Testis (tissue), 3 donors: ENCODE data around the gene FANCE. TPM values are rescaled to one million over a fixed set of nuclear protein-coding genes. Genes with fewer than 3 reads are reported as not detected.

ENCODE experiments used
- DNase-seq: peaks from one replicate; pipeline ENCODE4 v3.0.0-alpha.2; 2019
- H3K27ac ChIP-seq, 2 donors: fragments of 200-600 bp; sonication (generic); one replicate each; pipeline ENCODE4 v1.5.1; 2019
- H3K27me3 ChIP-seq: fragments of 200-600 bp; sonication (generic); one replicate; pipeline ENCODE4 v1.5.1; 2019
- H3K36me3 ChIP-seq: fragments of 200-600 bp; sonication (generic); one replicate; pipeline ENCODE4 v1.5.1; 2017; ENCODE audit warnings: low read depth; ENCODE audit errors: missing control alignments
- H3K4me1 ChIP-seq: fragments of 200-600 bp; sonication (generic); one replicate; pipeline ENCODE4 v1.5.1; 2019
- H3K4me3 ChIP-seq, 2 donors: fragments of 200-600 bp; sonication (generic); one replicate each; pipeline ENCODE4 v1.5.1; 2017 to 2019
- H3K9me3 ChIP-seq: fragments of 200-600 bp; sonication (generic); one replicate; pipeline ENCODE4 v1.5.1; 2017
- CTCF ChIP-seq, 3 experiments: fragments of 450-650 bp in 2 of 3; fragments of 200-600 bp in 1 of 3; sonication (generic) in 1 of 3; IDR thresholded peaks; one replicate each; pipeline ENCODE4 v1.5.1; 2016 to 2019; ENCODE audit warnings: antibody characterized with exemption in 3 of 3, mild to moderate bottlenecking in 2 of 3, moderate library complexity in 1 of 3
- POLR2A ChIP-seq: fragments of 450-650 bp; IDR thresholded peaks from one replicate; pipeline ENCODE4 v1.6.1; 2017; ENCODE audit warnings: antibody characterized with exemption, mild to moderate bottlenecking, moderate library complexity
- WGBS, 2 donors: methylation state at CpG; one replicate each; pipeline ENCODE4 v1.1.5; 2018; 5-methylcytosine and 5-hydroxymethylcytosine counted together
- intact Hi-C: fragments of 100-400 bp; cut with DNase I; formaldehyde crosslinking; loops from one replicate; pipeline ENCODE4 v1.15.1; 2023; ENCODE audit warnings: low total_unique reads
- polyA plus RNA-seq: library from polyadenylated mRNA; stranded (reverse); fragments of 350-450 nt; fragmentation: Illumina TruSeq; extraction: RNeasy Lipid Tissue Mini Kit (QIAGEN cat#74804); gene quantifications from one replicate; pipeline ENCODE4 v1.2.3, GENCODE V29; 2014; ENCODE audit warnings: low read depth, low replicate concordance; ENCODE audit not compliant: insufficient read depth
- total RNA-seq, 2 donors: library from RNA; depleted of rRNA; stranded (reverse); fragments of >200 nt; gene quantifications; one replicate each; pipeline ENCODE4 v1.2.3, GENCODE V29; 2016

The FANCE gene
- total and polyA plus RNA-seq, 3 donors from 2014 or later: 14.1 to 18.0 (median 15.0) TPM

GRCh38 chr6:35495258-35496035, 43.3 kb downstream of the FANCE start:
- Histone ChIP-seq H3K4me3 (peak overlapping the region; percentile 88 to 91), H3K4me1 (peaks cover 54% of the 10 kb centered on the region), H3K27ac (peak overlapping the region; percentile 95 to 98), H3K36me3 (no peaks in the 10 kb centered on the region), H3K9me3 (no peaks in the 10 kb centered on the region), H3K27me3 (no peaks in the 10 kb centered on the region)
- no peak for TF ChIP-seq CTCF (IDR thresholded peaks at IDR 0.05)
- no peak for TF ChIP-seq POLR2A
- 56 to 70% methylated on average over 3 to 9 of the region's 9 CpGs for WGBS, 2 donors
- DNase-seq: no peak
- intact Hi-C loops: no loop called here

GRCh38 chr6:35496036-35496840, 44.1 kb downstream of the FANCE start:
- Histone ChIP-seq H3K27ac (peak overlapping the region; percentile 95 to 98), H3K27me3 (no peaks in the 10 kb centered on the region), H3K4me1 (peaks cover 46% of the 10 kb centered on the region), H3K9me3 (no peaks in the 10 kb centered on the region), H3K4me3 (peak overlapping the region; percentile 88 to 91), H3K36me3 (no peaks in the 10 kb centered on the region)
- WGBS, 2 donors: 10 to 15% methylated on average over 17 to 43 of the region's 63 CpGs
- no peak for DNase-seq
- intact Hi-C loops: no loop called here
- TF ChIP-seq POLR2A (no peak), CTCF (IDR thresholded peaks at IDR 0.05) (no peak)

- no peak for TF ChIP-seq CTCF (IDR thresholded peaks at IDR 0.05)
- no peak for TF ChIP-seq POLR2A
- intact Hi-C loops: no loop called here
- H3K27ac ChIP-seq: peak within 1 kb of the TSS; percentile 95 to 98
- peaks cover 38% of the 10 kb centered on the region for H3K4me1 ChIP-seq
- 0 to 1% methylated on average over 1 to 61 of the region's 98 CpGs for WGBS, 2 donors
- peak within 1 kb of the TSS; percentile 88 to 91 for H3K4me3 ChIP-seq
- H3K27me3 ChIP-seq: no peaks in the 10 kb centered on the region
- no peaks in the 10 kb centered on the region for H3K9me3 ChIP-seq
- peak; percentile 43 for DNase-seq
- H3K36me3 ChIP-seq: no peaks in the 10 kb centered on the region
These were observed 44.9 kb downstream of the FANCE start, which contains the start of gene TEAD3 for GRCh38 chr6:35496841-35497570. Gene TEAD3 (minus strand): TSS chr6:35497079.

GRCh38 chr6:35497571-35498421, 45.7 kb downstream of the FANCE start:
- peak; percentile 54 for DNase-seq
- intact Hi-C loops: no loop called here
- no peak for TF ChIP-seq POLR2A
- peak in 1 of 3 experiments; percentile 8 for TF ChIP-seq CTCF (IDR thresholded peaks at IDR 0.05)
- H3K4me3 ChIP-seq: peak overlapping the region; percentile 71 to 88
- 10 to 15% methylated on average over 17 to 76 of the region's 77 CpGs for WGBS, 2 donors
- peak overlapping the region; percentile 91 to 98 for H3K27ac ChIP-seq
- no peaks in the 10 kb centered on the region for H3K27me3 ChIP-seq
- no peaks in the 10 kb centered on the region for H3K36me3 ChIP-seq
- no peaks in the 10 kb centered on the region for H3K9me3 ChIP-seq
- peaks cover 31% of the 10 kb centered on the region for H3K4me1 ChIP-seq
